HepG2 (cell line): ENCODE measurements around the gene TCN2. TPM values are rescaled to one million over a fixed set of nuclear protein-coding genes. Genes with fewer than 3 reads are reported as not detected.
A peak's percentile ranks its signal among the peaks of the same experiment; 100 is the strongest.

ENCODE experiments used
- ATAC-seq: fragments of 200-7000 bp; cut with Tn5 transposase; 3 replicates; pipeline ENCODE4 v1.9.1; 2020; ENCODE audit warnings: mild to moderate bottlenecking, moderate library complexity
- BruUV-seq: library from RNA; stranded (reverse); fragments of 400-500 nt; replicated peaks from 2 replicates; lab custom pipeline; 2021; lab: Mats Ljungman, UMichigan
- CTCF ChIA-PET: fragments of 300-600 bp; formaldehyde crosslinking; extraction: SDS; loops from one replicate; lab custom pipeline; 2021; ENCODE audit warnings: low total read pairs, inconsistent platforms, low intra/inter-chr PET ratio; lab: Yijun Ruan, JAX
- POLR2A ChIA-PET: fragments of 350-600 bp; sonication (Branson Sonifier 250); formaldehyde crosslinking; loops from one replicate; lab custom pipeline; 2020; ENCODE audit warnings: antibody characterized with exemption, inconsistent platforms; lab: Yijun Ruan, JAX
- DNase-seq: peaks from one replicate; pipeline ENCODE4 v3.0.0-alpha.2; 2015; ENCODE audit warnings: low spot score
- FAIRE-seq: peaks from 3 replicates; lab custom pipeline; 2011; peaks lifted over from hg19 to GRCh38; lab: Jason Lieb, UNC
- H2AFZ ChIP-seq: one replicate; pipeline ENCODE4 v1.6.1; 2011; ENCODE audit warnings: low read length, inconsistent platforms
- H3K27ac ChIP-seq: fragments of 300-600 bp; 3 replicates; pipeline ENCODE4 v1.8.0; 2011; ENCODE audit warnings: mixed run types, mild to moderate bottlenecking, mixed read lengths, low read length, inconsistent platforms; ENCODE audit not compliant: insufficient read depth; ENCODE audit errors: extremely low read length
- H3K27me3 ChIP-seq, 2 experiments: fragments of 200-600 bp in 1 of 2; 2 replicates in 1 of 2; 3 replicates in 1 of 2; pipeline versions ENCODE4 v1.6.0 to v1.8.0; 2011; ENCODE audit warnings: low read length in 2 of 2, mild to moderate bottlenecking in 2 of 2, moderate library complexity in 2 of 2, inconsistent platforms in 1 of 2; ENCODE audit not compliant: insufficient read depth in 2 of 2, control insufficient read depth in 1 of 2
- H3K36me3 ChIP-seq, 2 experiments: fragments of 200-600 bp in 1 of 2; replicated peaks in 1 of 2; 2 replicates in 1 of 2; 3 replicates in 1 of 2; pipeline versions ENCODE4 v1.5.1 to v1.8.0; 2011; ENCODE audit warnings: low read length in 2 of 2, inconsistent platforms in 1 of 2; ENCODE audit not compliant: insufficient read depth in 2 of 2, control insufficient read depth in 1 of 2
- H3K4me1 ChIP-seq: 2 replicates; pipeline ENCODE4 v1.5.1; 2012; ENCODE audit warnings: low read length, inconsistent platforms; ENCODE audit not compliant: insufficient read depth
- H3K4me2 ChIP-seq: 2 replicates; pipeline ENCODE4 v1.6.0; 2011; ENCODE audit warnings: low read depth, low read length, inconsistent platforms
- H3K4me3 ChIP-seq, 3 experiments: fragments of 200-600 bp in 1 of 3; sonication (generic), shearing (Covaris generic) in 1 of 3; replicated peaks in 1 of 3; 2 replicates each; pipeline ENCODE4 v1.5.1; 2011 to 2016; ENCODE audit warnings: low read length in 3 of 3, inconsistent platforms in 2 of 3, low read depth in 2 of 3, mild to moderate bottlenecking in 2 of 3, control low read depth in 1 of 3, mixed read lengths in 1 of 3; ENCODE audit not compliant: insufficient read depth in 1 of 3
- H3K79me2 ChIP-seq: one replicate; pipeline ENCODE4 v1.6.1; 2011; ENCODE audit warnings: low read length, inconsistent platforms; ENCODE audit not compliant: insufficient read depth
- H3K9ac ChIP-seq: 2 replicates; pipeline ENCODE4 v1.6.0; 2011; ENCODE audit warnings: mild to moderate bottlenecking, low read depth, low read length, inconsistent platforms; ENCODE audit not compliant: insufficient read depth
- H3K9me3 ChIP-seq: 2 replicates; pipeline ENCODE4 v1.5.1; 2012; ENCODE audit warnings: mild to moderate bottlenecking, low read length
- H4K20me1 ChIP-seq: 2 replicates; pipeline ENCODE4 v1.6.0; 2011; ENCODE audit warnings: inconsistent platforms, mild to moderate bottlenecking, low read length, moderate library complexity; ENCODE audit not compliant: insufficient read depth
- GATAD2A ChIP-seq: IDR thresholded peaks from 2 replicates; pipeline ENCODE4 v1.6.1; 2016
- IRF9 ChIP-seq: sonication (generic); formaldehyde crosslinking; IDR thresholded peaks from 2 replicates; pipeline ENCODE4 v1.8.0; 2022; ENCODE audit warnings: missing genetic modification reagents, mild to moderate bottlenecking, borderline replicate concordance
- NFKBIZ ChIP-seq: IDR thresholded peaks from 2 replicates; pipeline ENCODE4 v1.6.1; 2018; ENCODE audit warnings: missing genetic modification reagents, missing compliant biosample characterization
- SIN3B ChIP-seq: fragments of 150-350 bp; IDR thresholded peaks from 2 replicates; pipeline ENCODE4 v1.6.1; 2014; ENCODE audit warnings: low read length
- SOX6 ChIP-seq, 2 experiments: fragments of 450-650 bp in 1 of 2; sonication (generic) in 1 of 2; formaldehyde crosslinking in 1 of 2; IDR thresholded peaks; 2 replicates each; pipeline versions ENCODE4 v1.4.0 to v1.6.1; 2017 to 2020; ENCODE audit warnings: antibody characterized with exemption in 1 of 2, mild to moderate bottlenecking in 1 of 2, missing genetic modification reagents in 1 of 2
- ZBTB42 ChIP-seq: sonication (generic); formaldehyde crosslinking; IDR thresholded peaks from 2 replicates; pipeline ENCODE4 v1.5.0; 2020; ENCODE audit warnings: mild to moderate bottlenecking, missing genetic modification reagents
- ZNF121 ChIP-seq: sonication (generic); formaldehyde crosslinking; IDR thresholded peaks from 2 replicates; pipeline ENCODE4 v1.5.0; 2020; ENCODE audit warnings: mild to moderate bottlenecking, missing genetic modification reagents
- ZNF180 ChIP-seq: sonication (generic); formaldehyde crosslinking; IDR thresholded peaks from 2 replicates; pipeline ENCODE4 v1.4.0; 2020; ENCODE audit warnings: low read depth, missing genetic modification reagents, borderline replicate concordance
- ZNF263 ChIP-seq: sonication (generic); formaldehyde crosslinking; IDR thresholded peaks from 2 replicates; pipeline ENCODE4 v1.4.0; 2020; ENCODE audit warnings: missing genetic modification reagents
- WGBS: methylation state at CpG from one replicate; pipeline ENCODE4 v1.1.6; 2017; ENCODE audit warnings: low lambda C conversion rate; 5-methylcytosine and 5-hydroxymethylcytosine counted together
- in situ Hi-C: cut with HindIII; loops from 2 replicates; pipeline ENCODE4 v1.10.0; 2017; ENCODE audit warnings: low pct_unique_long_range_greater_than_20kb; ENCODE audit not compliant: extremely low pct_ligation_motif_present
- intact Hi-C: fragments of 100-400 bp; cut with micrococcal nuclease; formaldehyde crosslinking; loops from one replicate; pipeline ENCODE4 v1.10.0; 2022; ENCODE audit not compliant: unreplicated experiment
- polyA plus RNA-seq, 8 experiments: library from polyadenylated mRNA; depleted of rRNA in 3 of 8; stranded (reverse) in 7 of 8; unstranded in 1 of 8; fragments of >200 nt; fragmentation: Illumina TruSeq in 4 of 8; extraction: Trizol in 4 of 8; gene quantifications; 2 replicates each; pipeline versions ENCODE4 v1.2.1 to v1.2.3, GENCODE V29; 2011 to 2016; ENCODE audit warnings: low read depth in 4 of 8, missing spikeins in 1 of 8, mixed read lengths in 1 of 8; ENCODE audit not compliant: insufficient read depth in 1 of 8
- total RNA-seq, 5 experiments: library from RNA; depleted of rRNA; stranded (reverse); fragments of >200 nt; fragmentation: Illumina TruSeq; extraction: Trizol; gene quantifications; 2 replicates each; pipeline ENCODE4 v1.2.3, GENCODE V29; 2016; ENCODE audit warnings: low read depth in 1 of 5
- TF ChIP-seq, protein P1 (sequence below): sonication (generic); formaldehyde crosslinking; IDR thresholded peaks from 2 replicates; pipeline ENCODE4 v1.5.0; 2020; ENCODE audit warnings: mild to moderate bottlenecking, missing genetic modification reagents, borderline replicate concordance
- TF ChIP-seq, protein P2 (sequence below): sonication (generic); formaldehyde crosslinking; IDR thresholded peaks from 2 replicates; pipeline ENCODE4 v1.4.0; 2020; ENCODE audit warnings: mild to moderate bottlenecking, missing genetic modification reagents

TCN2 gene
- total and polyA plus RNA-seq, 2 of the 13 experiments (the other 11 are each of a cell fraction or from before 2014, with no cell fraction given), result 0.29 to 0.31 TPM

- TF ChIP-seq, protein P1, sequence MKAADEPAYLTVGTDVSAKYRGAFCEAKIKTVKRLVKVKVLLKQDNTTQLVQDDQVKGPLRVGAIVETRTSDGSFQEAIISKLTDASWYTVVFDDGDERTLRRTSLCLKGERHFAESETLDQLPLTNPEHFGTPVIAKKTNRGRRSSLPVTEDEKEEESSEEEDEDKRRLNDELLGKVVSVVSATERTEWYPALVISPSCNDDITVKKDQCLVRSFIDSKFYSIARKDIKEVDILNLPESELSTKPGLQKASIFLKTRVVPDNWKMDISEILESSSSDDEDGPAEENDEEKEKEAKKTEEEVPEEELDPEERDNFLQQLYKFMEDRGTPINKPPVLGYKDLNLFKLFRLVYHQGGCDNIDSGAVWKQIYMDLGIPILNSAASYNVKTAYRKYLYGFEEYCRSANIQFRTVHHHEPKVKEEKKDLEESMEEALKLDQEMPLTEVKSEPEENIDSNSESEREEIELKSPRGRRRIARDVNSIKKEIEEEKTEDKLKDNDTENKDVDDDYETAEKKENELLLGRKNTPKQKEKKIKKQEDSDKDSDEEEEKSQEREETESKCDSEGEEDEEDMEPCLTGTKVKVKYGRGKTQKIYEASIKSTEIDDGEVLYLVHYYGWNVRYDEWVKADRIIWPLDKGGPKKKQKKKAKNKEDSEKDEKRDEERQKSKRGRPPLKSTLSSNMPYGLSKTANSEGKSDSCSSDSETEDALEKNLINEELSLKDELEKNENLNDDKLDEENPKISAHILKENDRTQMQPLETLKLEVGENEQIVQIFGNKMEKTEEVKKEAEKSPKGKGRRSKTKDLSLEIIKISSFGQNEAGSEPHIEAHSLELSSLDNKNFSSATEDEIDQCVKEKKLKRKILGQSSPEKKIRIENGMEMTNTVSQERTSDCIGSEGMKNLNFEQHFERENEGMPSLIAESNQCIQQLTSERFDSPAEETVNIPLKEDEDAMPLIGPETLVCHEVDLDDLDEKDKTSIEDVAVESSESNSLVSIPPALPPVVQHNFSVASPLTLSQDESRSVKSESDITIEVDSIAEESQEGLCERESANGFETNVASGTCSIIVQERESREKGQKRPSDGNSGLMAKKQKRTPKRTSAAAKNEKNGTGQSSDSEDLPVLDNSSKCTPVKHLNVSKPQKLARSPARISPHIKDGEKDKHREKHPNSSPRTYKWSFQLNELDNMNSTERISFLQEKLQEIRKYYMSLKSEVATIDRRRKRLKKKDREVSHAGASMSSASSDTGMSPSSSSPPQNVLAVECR (CRISPR knock-in tag), result peak; percentile 35; the same call in 1 of the 2 replicates
- TF ChIP-seq SIN3B, result no peak
These were observed 1.4 kb upstream of the TCN2 start (continued) for GRCh38 chr22:30605449-30606110.

DNA sequence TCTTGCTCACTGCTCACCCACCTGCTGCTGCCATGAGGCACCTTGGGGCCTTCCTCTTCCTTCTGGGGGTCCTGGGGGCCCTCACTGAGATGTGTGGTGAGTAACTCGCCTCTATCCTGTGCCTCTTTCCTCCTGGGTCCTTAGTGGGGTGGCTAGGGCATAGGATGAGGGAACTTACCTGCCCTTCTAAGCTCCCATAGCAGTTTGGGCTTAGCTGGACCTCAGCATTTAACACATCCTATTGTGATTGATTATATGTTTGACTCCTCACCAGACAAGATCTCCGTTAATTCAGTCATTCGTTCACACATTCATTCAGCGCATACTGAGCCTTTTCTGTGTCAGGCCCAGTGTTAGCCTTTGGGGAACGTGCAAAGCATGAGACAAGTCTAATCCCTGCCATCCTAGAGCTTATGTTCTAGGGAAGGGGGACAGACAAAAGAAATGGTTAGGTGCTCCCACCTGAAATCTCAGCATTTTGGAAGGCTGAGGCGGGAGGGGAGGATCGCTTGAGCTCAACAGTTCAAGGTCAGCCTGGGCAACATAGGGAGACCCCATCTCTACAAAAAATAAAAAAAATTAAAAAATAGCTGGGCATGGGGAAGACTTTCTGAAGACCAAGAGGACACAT lies 441 bp downstream of the TCN2 start:
- ATAC-seq, result peak; percentile 55
- no peak for DNase-seq
- ChIA-PET CTCF (no interaction called here), POLR2A (interaction anchor here (0.6 to 2.3 kb wide), 5 partner anchors 16 to 317 kb away, joined by 3 to 10 read pairs (median 3); partner anchors contain the start of gene PES1)
- BruUV-seq, result no TSS peak
- H3K9me3 ChIP-seq, result no peaks in the 10 kb centered on the region
- no peaks in the 10 kb centered on the region for H3K36me3 ChIP-seq
- no peak overlapping the region for H3K27ac ChIP-seq
- TF ChIP-seq ZNF180 (CRISPR knock-in tag), result no peak
- TF ChIP-seq IRF9 (CRISPR knock-in tag), result 0 out of 2 replicates have a peak, but pooled peaks have one; percentile 22
- 0 out of 2 replicates have a peak, but pooled peaks have one; percentile 30 for TF ChIP-seq ZNF263 (CRISPR knock-in tag)
- TF ChIP-seq, protein P2, sequence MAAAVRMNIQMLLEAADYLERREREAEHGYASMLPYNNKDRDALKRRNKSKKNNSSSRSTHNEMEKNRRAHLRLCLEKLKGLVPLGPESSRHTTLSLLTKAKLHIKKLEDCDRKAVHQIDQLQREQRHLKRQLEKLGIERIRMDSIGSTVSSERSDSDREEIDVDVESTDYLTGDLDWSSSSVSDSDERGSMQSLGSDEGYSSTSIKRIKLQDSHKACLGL, result no peak
- TF ChIP-seq GATAD2A (CRISPR knock-in tag), result no peak
- no peak for TF ChIP-seq SOX6 (IDR thresholded peaks at IDR 0.05)
- TF ChIP-seq SOX6 (CRISPR knock-in tag; IDR thresholded peaks at IDR 0.05), result peak; percentile 1; the same call in 1 of the 2 replicates
- TF ChIP-seq ZBTB42 (CRISPR knock-in tag), result 0 out of 2 replicates have a peak, but pooled peaks have one; percentile 34
- no peak for TF ChIP-seq NFKBIZ (CRISPR knock-in tag)
- TF ChIP-seq ZNF121 (CRISPR knock-in tag), result 0 out of 2 replicates have a peak, but pooled peaks have one; percentile 17
- no peak overlapping the region for H2AFZ ChIP-seq
- peak overlapping the region; percentile 100 for H3K4me2 ChIP-seq
- no peaks in the 10 kb centered on the region for H3K79me2 ChIP-seq
- in situ Hi-C loops (no loop called here), intact Hi-C loops (no loop called here)
- peaks cover 0 to 13% of the 10 kb centered on the region in 2 experiments; a peak in 3 of 5 replicates for H3K27me3 ChIP-seq
- H3K4me1 ChIP-seq, result peaks cover 38% of the 10 kb centered on the region
- FAIRE-seq, result no peak
- peak overlapping the region; percentile 31; the same call in 1 of the 2 replicates for H3K9ac ChIP-seq
- WGBS, result 38% methylated on average over 7 of the region's 7 CpGs
- H4K20me1 ChIP-seq, result no peaks in the 10 kb centered on the region
- H3K4me3 ChIP-seq, result peak overlapping the region; percentile 48 to 79 (median 53); a peak in 5 of 6 replicates
